Lower leg skin (tissue), 4 donors: ENCODE data around the gene RNF25. TPM values are rescaled to one million over a fixed set of nuclear protein-coding genes. Genes with fewer than 3 reads are reported as not detected.

Experiments
- DNase-seq, 2 donors: peaks; one replicate each; pipeline ENCODE4 v3.0.0-alpha.2; 2019; ENCODE audit warnings: low spot score in 2 of 2
- H3K4me3 ChIP-seq: fragments of 200-600 bp; sonication (generic); 2 replicates; pipeline ENCODE4 v1.5.1; 2017; ENCODE audit warnings: mild to moderate bottlenecking, low read depth; ENCODE audit not compliant: poor library complexity, severe bottlenecking
- CTCF ChIP-seq, 3 donors: fragments of 450-650 bp; IDR thresholded peaks; one replicate each; pipeline ENCODE4 v1.5.1; 2016; ENCODE audit warnings: antibody characterized with exemption in 3 of 3, mild to moderate bottlenecking in 3 of 3, moderate library complexity in 2 of 3
- POLR2A ChIP-seq, 2 donors: fragments of 450-650 bp; IDR thresholded peaks; one replicate each; pipeline ENCODE4 v1.6.1; 2016 to 2017; ENCODE audit warnings: antibody characterized with exemption in 2 of 2, mild to moderate bottlenecking in 1 of 2, moderate library complexity in 1 of 2
- WGBS, 2 donors: methylation state at CpG; one replicate each; pipeline ENCODE4 v1.1.5; 2018; 5-methylcytosine and 5-hydroxymethylcytosine counted together
- intact Hi-C: fragments of 100-400 bp; cut with DNase I; formaldehyde crosslinking; loops from one replicate; pipeline ENCODE4 v1.15.0; 2023; ENCODE audit warnings: low total_unique reads
- total RNA-seq, 4 donors: library from RNA; depleted of rRNA; stranded (reverse); fragments of >200 nt; gene quantifications; one replicate each; pipeline ENCODE4 v1.1.0, GENCODE V29; 2016

Gene RNF25
- total RNA-seq, 4 donors from 2014 or later, result 21.2 to 38.2 (median 21.7) TPM

GRCh38 chr2:218717262-218717661 is 45.5 kb upstream of the RNF25 start:
- DNase-seq, result no peak
- TF ChIP-seq POLR2A (IDR thresholded peaks at IDR 0.05) (no peak), CTCF (IDR thresholded peaks at IDR 0.05) (no peak)
- 51 to 55% methylated on average over 3 of the region's 3 CpGs for WGBS, 2 donors
- intact Hi-C loops, result no loop called here
- no peak overlapping the region for H3K4me3 ChIP-seq

- intact Hi-C loops, result no loop called here
- no peak overlapping the region for H3K4me3 ChIP-seq
Observed at GRCh38 chr2:218716070-218716469, 44.3 kb upstream of the RNF25 start.

GRCh38 chr2:218713922-218714321 is 42.1 kb upstream of the RNF25 start:
- WGBS, 2 donors, result 90 to 92% methylated on average over 2 of the region's 2 CpGs
- TF ChIP-seq CTCF (IDR thresholded peaks at IDR 0.05) (no peak), POLR2A (IDR thresholded peaks at IDR 0.05) (no peak)
- DNase-seq, result no peak
- H3K4me3 ChIP-seq, result no peak overlapping the region
- intact Hi-C loops, result no loop called here

More at GRCh38 chr2:218716070-218716469, 44.3 kb upstream of the RNF25 start:
- WGBS, 2 donors, result 38 to 56% methylated on average over 4 of the region's 4 CpGs
- TF ChIP-seq POLR2A (IDR thresholded peaks at IDR 0.05), result no peak
- TF ChIP-seq CTCF (IDR thresholded peaks at IDR 0.05), result no peak
- DNase-seq, result no peak

GRCh38 chr2:218711550-218711929 is 39.7 kb upstream of the RNF25 start:
- DNase-seq, result no peak
- TF ChIP-seq CTCF (IDR thresholded peaks at IDR 0.05) (no peak), POLR2A (IDR thresholded peaks at IDR 0.05) (no peak)
- H3K4me3 ChIP-seq, result peak overlapping the region; percentile 57
- intact Hi-C loops, result no loop called here
- 6 to 10% methylated on average over 5 of the region's 5 CpGs for WGBS, 2 donors

GRCh38 chr2:218710687-218711549 is 39.1 kb upstream of the RNF25 start, which contains the start of gene TTLL4:
TTLL4 (plus strand) TSS chr2:218710835; CDS start chr2:218737677, 26,842 bp downstream.
- 0% methylated on average over 65 to 71 of the region's 74 CpGs for WGBS, 2 donors
- peak; percentile 96 to 100 for DNase-seq
- peak within 1 kb of the TSS; percentile 57 for H3K4me3 ChIP-seq
- intact Hi-C loops, result no loop called here
- no peak for TF ChIP-seq POLR2A (IDR thresholded peaks at IDR 0.05)
- peak in 1 of 3 donors; percentile 86 for TF ChIP-seq CTCF (IDR thresholded peaks at IDR 0.05)
